Fibroblast of upper back skin (primary cell): ENCODE results near the gene GJD2.

Experiments used
- DNase-seq: peaks from one replicate; pipeline ENCODE4 v3.0.0-alpha.2; 2013

Gene GJD2

GRCh38 chr15:34754674-34755418 lies at the start of gene GJD2:
Gene GJD2 (minus strand): TSS chr15:34754998. CDS start chr15:34754488, 510 bp downstream.
- DNase-seq, result no peak

GRCh38 chr15:34804113-34804512 lies 49.3 kb upstream of the GJD2 start:
- DNase-seq, result no peak

- no peak for DNase-seq
Observed at GRCh38 chr15:34802803-34803750, 48.3 kb upstream of the GJD2 start.

GRCh38 chr15:34802371-34802770 lies 47.6 kb upstream of the GJD2 start:
- DNase-seq, result no peak

GRCh38 chr15:34799149-34800101 lies 44.6 kb upstream of the GJD2 start:
- DNase-seq, result peak; percentile 9

GRCh38 chr15:34796847-34797435 lies 42.1 kb upstream of the GJD2 start:
- DNase-seq, result no peak

GRCh38 chr15:34795267-34796081 lies 40.7 kb upstream of the GJD2 start, which contains the start of gene ACTC1:
Gene ACTC1 (minus strand): TSS chr15:34795549. CDS start chr15:34794808, 741 bp downstream.
- DNase-seq, result peak; percentile 52

- no peak for DNase-seq
Observed at GRCh38 chr15:34794590-34795206, 39.9 kb upstream of the GJD2 start.

GRCh38 chr15:34793901-34794300 lies 39.1 kb upstream of the GJD2 start:
- no peak for DNase-seq

- no peak for DNase-seq
Observed at GRCh38 chr15:34793071-34793470, 38.3 kb upstream of the GJD2 start.

GRCh38 chr15:34791701-34792100 lies 36.9 kb upstream of the GJD2 start:
- DNase-seq, result no peak

- no peak for DNase-seq
Observed at GRCh38 chr15:34790121-34790520, 35.3 kb upstream of the GJD2 start.

- DNase-seq, result no peak
Observed at GRCh38 chr15:34789326-34789725, 34.5 kb upstream of the GJD2 start.

- no peak for DNase-seq
Observed at GRCh38 chr15:34786206-34786605, 31.4 kb upstream of the GJD2 start.

- no peak for DNase-seq
Observed at GRCh38 chr15:34783991-34784390, 29.2 kb upstream of the GJD2 start.

GRCh38 chr15:34783431-34783830 lies 28.6 kb upstream of the GJD2 start:
- no peak for DNase-seq

GRCh38 chr15:34782901-34783300 lies 28.1 kb upstream of the GJD2 start:
- DNase-seq, result no peak

- no peak for DNase-seq
Observed at GRCh38 chr15:34780725-34781124, 25.9 kb upstream of the GJD2 start.

GRCh38 chr15:34776606-34777105 lies 21.9 kb upstream of the GJD2 start:
- DNase-seq, result no peak

GRCh38 chr15:34773917-34774316 lies 19.1 kb upstream of the GJD2 start:
- no peak for DNase-seq

- DNase-seq, result no peak
Observed at GRCh38 chr15:34773013-34773412, 18.2 kb upstream of the GJD2 start.
